Rectal smooth muscle tissue (tissue), 1 donor: ENCODE measurements around the gene GRB10.

ENCODE experiments used
- H3K27ac ChIP-seq: one replicate; pipeline ENCODE4 v1.7.0; 2013; ENCODE audit warnings: low read depth, low read length, inconsistent platforms
- H3K27me3 ChIP-seq: one replicate; pipeline ENCODE4 v1.7.0; 2013; ENCODE audit warnings: low read length; ENCODE audit not compliant: control insufficient read depth, insufficient read depth
- H3K36me3 ChIP-seq: one replicate; pipeline ENCODE4 v1.7.0; 2013; ENCODE audit warnings: low read length; ENCODE audit not compliant: control insufficient read depth, insufficient read depth
- H3K4me1 ChIP-seq: one replicate; pipeline ENCODE4 v1.7.0; 2013; ENCODE audit warnings: low read length; ENCODE audit not compliant: control insufficient read depth, insufficient read depth
- H3K4me3 ChIP-seq: one replicate; pipeline ENCODE4 v1.7.0; 2013; ENCODE audit warnings: low read length
- H3K9ac ChIP-seq: one replicate; pipeline ENCODE4 v1.7.0; 2013; ENCODE audit warnings: low read length

The GRB10 gene

GRCh38 chr7:50644586-50644985, 138.1 kb downstream of the GRB10 start:
- H3K4me3 ChIP-seq, result no peak overlapping the region

GRCh38 chr7:50644114-50644513, 138.6 kb downstream of the GRB10 start:
- H3K27ac ChIP-seq, result no peak overlapping the region
- no peak overlapping the region for H3K9ac ChIP-seq
- no peak overlapping the region for H3K4me3 ChIP-seq
- no peaks in the 10 kb centered on the region for H3K36me3 ChIP-seq
- no peaks in the 10 kb centered on the region for H3K4me1 ChIP-seq
- H3K27me3 ChIP-seq, result no peaks in the 10 kb centered on the region

More at GRCh38 chr7:50644586-50644985, 138.1 kb downstream of the GRB10 start:
- no peak overlapping the region for H3K9ac ChIP-seq
- H3K27me3 ChIP-seq, result no peaks in the 10 kb centered on the region
- no peak overlapping the region for H3K27ac ChIP-seq
- no peaks in the 10 kb centered on the region for H3K4me1 ChIP-seq
- no peaks in the 10 kb centered on the region for H3K36me3 ChIP-seq

- no peak overlapping the region for H3K4me3 ChIP-seq
- H3K9ac ChIP-seq, result no peak overlapping the region
These were observed 141.0 kb downstream of the GRB10 start for GRCh38 chr7:50641442-50642405.

GRCh38 chr7:50640779-50641178, 141.9 kb downstream of the GRB10 start:
- Histone ChIP-seq H3K27ac (no peak overlapping the region), H3K4me1 (no peaks in the 10 kb centered on the region), H3K9ac (no peak overlapping the region), H3K4me3 (no peak overlapping the region), H3K27me3 (no peaks in the 10 kb centered on the region), H3K36me3 (no peaks in the 10 kb centered on the region)

More at GRCh38 chr7:50641442-50642405, 141.0 kb downstream of the GRB10 start:
- H3K27me3 ChIP-seq, result no peaks in the 10 kb centered on the region
- H3K4me1 ChIP-seq, result no peaks in the 10 kb centered on the region
- H3K36me3 ChIP-seq, result no peaks in the 10 kb centered on the region
- H3K27ac ChIP-seq, result no peak overlapping the region

- Histone ChIP-seq H3K27ac (no peak overlapping the region), H3K27me3 (no peaks in the 10 kb centered on the region), H3K9ac (no peak overlapping the region), H3K36me3 (no peaks in the 10 kb centered on the region), H3K4me3 (no peak overlapping the region), H3K4me1 (no peaks in the 10 kb centered on the region)
These were observed 142.4 kb downstream of the GRB10 start for GRCh38 chr7:50640256-50640655.

GRCh38 chr7:50637725-50638643, 144.7 kb downstream of the GRB10 start:
- Histone ChIP-seq H3K27me3 (no peaks in the 10 kb centered on the region), H3K9ac (no peak overlapping the region), H3K4me1 (no peaks in the 10 kb centered on the region), H3K36me3 (no peaks in the 10 kb centered on the region), H3K4me3 (no peak overlapping the region), H3K27ac (no peak overlapping the region)

GRCh38 chr7:50634378-50634777, 148.3 kb downstream of the GRB10 start:
- H3K27ac ChIP-seq, result no peak overlapping the region
- H3K4me3 ChIP-seq, result no peak overlapping the region
- no peak overlapping the region for H3K9ac ChIP-seq
- H3K27me3 ChIP-seq, result no peaks in the 10 kb centered on the region
- no peaks in the 10 kb centered on the region for H3K36me3 ChIP-seq
- peaks cover 12% of the 10 kb centered on the region for H3K4me1 ChIP-seq

GRCh38 chr7:50633414-50633710, 149.3 kb downstream of the GRB10 start:
- Histone ChIP-seq H3K9ac (no peak overlapping the region), H3K4me1 (peaks cover 14% of the 10 kb centered on the region), H3K36me3 (no peaks in the 10 kb centered on the region), H3K27ac (no peak overlapping the region), H3K4me3 (no peak overlapping the region), H3K27me3 (no peaks in the 10 kb centered on the region)

GRCh38 chr7:50632561-50633413, 149.9 kb downstream of the GRB10 start:
- Histone ChIP-seq H3K4me1 (peaks cover 14% of the 10 kb centered on the region), H3K27me3 (no peaks in the 10 kb centered on the region), H3K4me3 (no peak overlapping the region), H3K36me3 (no peaks in the 10 kb centered on the region), H3K27ac (no peak overlapping the region), H3K9ac (no peak overlapping the region)

- Histone ChIP-seq H3K27ac (no peak overlapping the region), H3K36me3 (no peaks in the 10 kb centered on the region), H3K4me1 (peaks cover 14% of the 10 kb centered on the region), H3K4me3 (no peak overlapping the region), H3K27me3 (no peaks in the 10 kb centered on the region), H3K9ac (no peak overlapping the region)
These were observed 151.1 kb downstream of the GRB10 start for GRCh38 chr7:50631639-50632038.

- H3K27ac ChIP-seq, result no peak overlapping the region
- H3K27me3 ChIP-seq, result no peaks in the 10 kb centered on the region
- no peak overlapping the region for H3K9ac ChIP-seq
- no peaks in the 10 kb centered on the region for H3K36me3 ChIP-seq
- peaks cover 14% of the 10 kb centered on the region for H3K4me1 ChIP-seq
- no peak overlapping the region for H3K4me3 ChIP-seq
These were observed 151.6 kb downstream of the GRB10 start for GRCh38 chr7:50631100-50631499.
